ENCODE measurements around the gene RPS6KA1.

GRCh38 chr1:26542771-26543451, 13.3 kb downstream of the RPS6KA1 start:
- TF ChIP-seq CTCF (IDR thresholded peaks at IDR 0.05) (no peak), POLR2A (IDR thresholded peaks at IDR 0.05) (no peak), POLR2AphosphoS5 (IDR thresholded peaks at IDR 0.05) (no peak), EP300 (IDR thresholded peaks at IDR 0.05; ENCODE audit: low read depth) (no peak)
